GM18873 (cell line): ENCODE measurements around the gene MRAS.

Experiments
- ATAC-seq: cut with Tn5 transposase; IDR thresholded peaks from one replicate; pipeline ENCODE4 v1.9.1; 2021; ENCODE audit warnings: mild to moderate bottlenecking, moderate library complexity, moderate number of reproducible peaks; ENCODE audit not compliant: unreplicated experiment, low FRiP score

Gene MRAS

DNA sequence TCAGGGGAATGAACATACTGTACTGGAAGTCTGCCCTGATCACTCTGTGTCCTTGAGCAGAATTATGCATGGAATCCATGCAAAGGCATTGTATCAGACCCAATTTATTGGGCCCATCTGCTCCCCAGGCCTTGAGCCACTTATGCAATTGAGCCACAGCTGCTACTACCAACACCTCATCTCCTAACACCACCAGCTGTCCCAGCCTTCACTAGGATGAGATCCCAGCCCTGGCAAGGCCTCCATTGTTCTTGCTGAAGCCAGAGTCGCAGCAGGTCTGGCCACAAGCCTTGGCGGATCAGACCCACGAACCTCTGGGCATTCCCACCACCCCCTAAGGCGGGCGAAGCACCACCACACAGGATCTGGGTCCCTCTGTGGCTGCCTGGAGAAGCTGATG lies 9.6 kb upstream of the MRAS start:
- ATAC-seq = no peak

DNA sequence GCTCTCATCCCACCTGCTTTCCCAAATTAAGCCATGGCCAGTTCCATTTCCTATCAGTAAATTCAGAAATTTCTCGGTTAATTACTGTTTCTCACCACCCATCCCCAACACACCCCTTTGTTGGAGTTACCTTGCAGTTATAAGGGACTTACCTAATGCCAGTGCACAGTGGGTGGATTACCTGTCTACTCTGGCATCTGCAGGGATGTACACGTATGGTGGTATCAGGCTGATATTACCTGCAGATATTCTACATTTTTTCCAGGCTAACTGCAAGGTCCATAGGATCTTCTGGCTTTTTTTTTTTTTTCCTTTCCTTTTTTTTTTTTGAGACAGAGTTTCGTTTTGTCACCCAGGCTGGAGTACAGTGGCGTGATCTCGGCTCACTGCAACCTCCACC lies 7.9 kb upstream of the MRAS start:
- no peak for ATAC-seq

DNA sequence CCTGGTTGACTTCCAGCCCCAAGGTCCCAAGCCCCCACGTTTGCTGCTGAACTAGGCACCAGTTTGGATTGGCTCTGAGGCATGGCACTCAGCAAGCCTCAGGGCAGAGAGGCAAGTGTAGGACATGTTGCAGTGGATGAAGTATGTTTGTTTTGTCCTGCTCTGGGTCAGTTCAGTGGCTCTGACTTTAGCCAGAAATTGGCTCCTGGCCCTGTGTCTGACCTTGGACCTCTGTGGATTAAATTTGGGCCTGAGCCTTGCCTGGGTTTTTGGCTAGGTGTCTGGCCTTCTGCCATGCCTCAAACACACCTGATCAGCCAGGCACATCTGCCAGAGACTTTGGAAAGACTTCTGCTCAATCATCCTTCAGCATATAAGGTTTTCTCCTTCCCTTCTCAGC lies 3.6 kb upstream of the MRAS start:
- ATAC-seq = no peak

DNA sequence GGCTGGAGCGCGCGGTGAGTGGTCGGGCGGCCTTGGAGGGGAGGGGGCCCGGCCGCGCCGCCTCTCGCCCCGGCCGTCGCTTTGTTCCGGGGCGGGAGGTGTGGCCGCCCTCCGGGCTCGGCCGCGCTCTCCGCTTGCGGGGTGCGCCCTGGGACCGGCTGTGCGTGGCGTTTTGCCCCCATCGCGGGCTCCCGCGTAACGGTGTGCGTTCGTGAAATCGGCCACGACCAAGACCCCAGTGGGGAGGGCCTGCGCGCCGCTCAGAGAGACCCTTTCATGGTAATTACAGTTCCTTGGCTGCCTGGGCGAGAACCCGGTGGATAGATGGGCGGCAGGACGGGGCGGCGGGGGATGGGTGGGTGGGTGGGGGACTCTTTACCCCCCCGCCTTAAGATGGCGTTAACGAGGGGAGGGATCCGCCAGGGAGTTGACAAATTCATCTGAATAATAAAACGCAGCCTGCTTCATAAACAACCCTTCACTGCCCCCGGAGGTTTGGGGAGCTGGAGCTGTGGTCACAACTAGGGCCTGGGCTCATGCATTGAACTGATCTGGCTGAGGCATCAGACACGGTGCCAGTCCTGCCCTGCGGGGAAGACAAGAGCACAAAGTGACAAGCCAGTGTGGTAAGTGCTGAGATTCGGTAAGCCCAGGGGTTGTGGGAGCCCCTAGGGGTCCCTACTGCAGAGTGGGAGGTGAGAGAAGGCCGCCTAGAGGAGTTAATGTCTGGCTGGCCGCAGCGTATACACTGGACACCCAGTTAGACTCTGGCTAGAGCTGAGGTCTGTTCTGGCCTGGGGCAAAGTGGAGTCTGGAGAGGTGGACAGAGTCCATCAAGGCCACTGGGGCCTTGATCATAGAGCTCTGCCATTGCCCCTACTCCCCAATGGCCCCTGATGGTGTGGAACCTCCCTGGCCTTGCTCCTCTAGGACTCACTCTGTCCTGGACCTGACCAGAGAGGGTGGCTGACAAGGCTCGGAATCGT lies 668 bp downstream of the MRAS start:
- ATAC-seq = no peak

DNA sequence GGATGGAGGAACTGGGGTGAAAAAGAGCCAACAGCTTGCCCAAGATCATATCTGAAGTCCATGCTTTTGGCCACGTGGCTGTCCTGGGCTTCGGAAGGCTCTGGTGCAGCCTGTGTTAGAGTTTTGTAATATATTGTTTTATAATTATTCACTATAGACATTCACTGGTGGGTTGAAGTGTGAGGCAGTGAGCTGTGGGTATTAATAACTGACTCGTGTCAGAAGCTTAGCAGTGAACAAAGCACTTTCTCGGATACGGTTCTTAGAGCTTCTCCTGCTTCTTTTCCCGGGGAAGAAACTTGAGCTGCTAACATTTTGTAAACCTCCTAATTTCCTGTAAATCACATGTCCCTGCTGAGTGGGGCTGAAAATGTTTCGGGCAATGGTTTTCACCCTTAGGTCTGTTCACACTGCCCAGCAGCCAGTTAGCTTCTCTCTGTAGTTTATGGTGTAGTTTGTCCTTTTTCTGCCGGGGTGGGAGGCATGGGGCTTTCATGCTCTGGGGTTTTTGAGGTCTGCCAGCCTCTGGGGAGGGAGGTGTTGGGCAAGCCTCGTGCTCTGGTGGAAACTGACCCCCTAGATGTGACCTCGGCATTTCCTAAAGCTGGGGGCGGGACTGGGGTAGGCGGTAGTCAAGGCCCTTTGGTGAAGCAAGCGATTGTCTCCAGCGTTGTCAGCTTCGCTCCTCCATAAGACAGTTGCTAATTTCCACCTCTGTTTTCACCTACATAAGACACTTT lies 1.7 kb downstream of the MRAS start:
- no peak for ATAC-seq

DNA sequence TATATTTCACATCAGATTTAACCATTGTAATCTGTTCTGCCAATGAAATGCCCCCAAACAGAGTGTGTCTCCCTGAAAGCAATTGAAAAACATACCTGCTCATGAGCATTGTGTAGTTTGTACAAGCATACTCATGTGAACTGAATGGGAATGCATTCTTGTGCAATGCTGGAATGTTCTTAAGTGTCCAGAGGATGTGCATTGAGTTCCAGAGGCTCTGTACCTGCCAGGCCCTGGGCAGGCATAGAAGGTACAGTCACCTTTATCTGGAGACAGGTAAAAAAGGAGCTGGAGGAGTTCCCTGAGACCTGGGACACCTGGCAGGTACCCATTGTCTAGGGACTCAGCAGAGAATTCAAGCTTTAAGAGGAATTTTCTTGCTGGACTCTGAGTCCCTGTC lies 2.8 kb downstream of the MRAS start:
- no peak for ATAC-seq

DNA sequence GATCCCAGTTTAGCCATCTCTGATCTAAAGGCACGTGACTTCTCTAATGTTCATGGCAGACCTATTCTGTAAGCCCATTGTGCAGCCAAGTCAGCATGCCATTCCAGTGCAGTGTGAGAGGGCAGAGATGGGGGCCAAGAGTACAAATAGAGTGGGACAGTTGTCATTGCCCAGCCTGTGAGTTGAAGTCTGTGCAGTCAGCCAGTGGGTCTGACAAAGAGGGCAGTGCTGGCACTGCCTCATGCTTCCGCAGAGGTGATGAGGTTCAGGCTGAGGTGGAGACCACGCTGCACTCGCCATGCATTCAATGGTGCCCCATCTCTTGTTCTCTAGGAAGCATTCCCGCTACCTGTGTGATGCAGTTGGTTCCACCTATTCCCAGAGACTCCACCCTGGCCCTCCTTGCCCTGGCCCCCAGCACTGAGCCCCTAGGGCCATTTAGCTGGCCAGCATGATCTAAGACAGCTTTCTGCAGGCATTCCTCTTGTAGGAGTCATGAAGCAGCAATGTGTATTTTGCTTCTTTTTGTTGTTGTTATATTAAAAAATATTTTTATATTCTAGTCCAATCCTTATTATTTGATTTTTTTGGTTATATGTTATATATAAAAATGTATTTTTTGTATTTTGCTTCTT lies 3.7 kb downstream of the MRAS start:
- ATAC-seq = no peak

DNA sequence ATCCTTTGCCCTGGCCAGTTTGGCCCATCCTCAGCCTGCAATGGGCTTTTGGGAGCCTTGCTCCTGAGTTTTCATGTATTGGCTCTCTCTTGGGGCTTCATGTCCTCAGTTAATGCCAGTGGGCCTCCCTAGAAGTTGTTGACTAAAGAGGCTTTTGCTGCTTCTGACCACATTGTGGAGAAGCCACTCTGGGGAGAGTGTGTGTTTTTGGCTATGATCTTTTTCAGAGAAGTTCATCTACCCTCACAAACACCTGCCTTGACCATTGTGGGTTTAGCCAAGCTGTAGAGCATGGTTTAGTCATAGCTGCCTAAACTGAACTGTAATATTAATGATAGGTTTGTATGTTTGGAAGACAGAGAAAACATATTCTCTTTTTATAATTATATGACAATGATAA lies 6.0 kb downstream of the MRAS start:
- ATAC-seq = no peak

DNA sequence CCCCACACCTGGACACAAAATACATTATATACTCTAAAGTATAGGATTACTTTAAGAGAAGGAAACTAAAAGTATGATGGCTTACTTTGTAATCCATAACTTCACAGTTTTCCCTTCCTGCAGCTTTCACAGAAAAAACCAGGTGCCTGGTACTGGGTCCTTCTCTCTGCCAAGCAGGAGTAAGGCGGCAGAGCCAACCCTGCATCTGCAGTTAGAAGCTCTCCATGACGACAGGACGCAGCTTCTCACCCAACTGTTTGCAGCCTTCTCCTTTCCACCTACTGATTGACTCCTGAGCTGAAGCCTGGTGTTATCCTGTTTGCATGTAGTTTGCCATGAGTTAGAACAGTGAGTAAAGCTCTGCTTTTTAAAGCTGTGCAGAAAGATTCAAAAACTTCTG lies 6.7 kb downstream of the MRAS start:
- no peak for ATAC-seq

DNA sequence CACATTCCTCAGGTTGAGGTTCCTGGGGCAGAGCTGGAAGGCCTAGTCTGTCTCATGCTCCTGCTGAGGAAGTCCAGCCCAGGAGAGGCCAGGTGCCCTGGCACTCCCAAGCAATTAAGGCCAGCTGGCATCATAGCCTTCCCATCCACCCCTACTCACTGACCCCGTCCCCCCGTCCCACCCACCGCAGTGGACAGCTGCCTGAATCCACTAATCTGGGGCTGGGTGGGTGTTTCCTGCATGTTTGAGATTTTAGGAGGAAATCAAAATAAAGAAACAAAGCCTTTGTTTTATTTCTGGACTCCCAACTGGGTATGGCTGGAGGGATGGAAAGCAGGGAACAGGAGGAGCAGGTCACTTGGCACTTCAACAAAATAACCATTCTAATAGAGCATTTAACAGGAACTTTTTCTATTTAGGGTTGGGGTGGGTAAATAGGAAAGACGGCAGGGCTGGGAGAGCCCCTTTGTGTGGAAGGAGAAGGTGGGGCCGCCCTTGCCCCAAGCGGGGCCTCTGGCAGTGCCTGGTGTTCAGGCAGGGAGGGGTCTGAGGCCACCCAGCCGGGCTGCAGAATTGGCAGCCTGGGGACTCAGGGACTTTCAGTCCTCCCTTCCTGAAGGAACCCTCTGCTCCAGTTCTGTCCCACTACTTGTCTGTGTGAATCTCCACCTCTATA lies 8.5 kb downstream of the MRAS start:
- ATAC-seq = no peak

DNA sequence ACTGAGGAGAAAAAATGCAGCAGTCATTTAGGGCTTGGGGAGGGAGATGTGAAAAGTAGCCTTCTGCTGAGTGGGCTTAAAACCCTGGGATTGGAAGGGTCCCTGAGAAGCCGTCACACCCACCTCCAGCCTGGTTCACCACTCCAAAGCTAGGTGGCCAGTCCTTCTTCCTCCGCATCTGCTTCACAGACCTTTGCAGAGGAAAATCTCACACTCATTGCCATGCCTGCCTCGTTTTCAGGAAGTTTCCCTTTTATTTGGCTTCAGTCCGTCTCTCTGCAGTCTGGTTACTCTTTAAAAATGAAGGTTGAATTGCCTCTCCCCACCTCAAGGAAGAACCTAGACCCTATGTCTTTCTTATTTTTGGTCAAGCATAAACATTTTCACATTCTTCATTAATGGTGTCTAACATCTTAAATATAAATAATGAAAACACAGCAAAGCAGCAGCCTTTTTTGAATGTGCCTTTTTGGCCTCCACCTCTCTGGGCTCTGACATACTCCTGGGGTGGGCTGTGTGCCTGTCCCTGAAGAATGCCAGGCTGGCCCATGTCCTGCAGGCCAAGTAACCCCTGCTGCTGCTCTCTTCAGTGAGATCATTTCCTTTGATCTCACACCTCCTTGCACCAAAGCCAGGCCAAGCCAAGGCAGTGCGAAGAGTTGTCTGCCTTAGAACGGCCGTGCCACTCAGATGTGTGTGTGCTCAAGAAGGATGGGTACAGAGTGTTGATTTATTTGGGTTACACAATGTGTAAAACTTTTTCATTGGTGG lies 11.0 kb downstream of the MRAS start:
- no peak for ATAC-seq

DNA sequence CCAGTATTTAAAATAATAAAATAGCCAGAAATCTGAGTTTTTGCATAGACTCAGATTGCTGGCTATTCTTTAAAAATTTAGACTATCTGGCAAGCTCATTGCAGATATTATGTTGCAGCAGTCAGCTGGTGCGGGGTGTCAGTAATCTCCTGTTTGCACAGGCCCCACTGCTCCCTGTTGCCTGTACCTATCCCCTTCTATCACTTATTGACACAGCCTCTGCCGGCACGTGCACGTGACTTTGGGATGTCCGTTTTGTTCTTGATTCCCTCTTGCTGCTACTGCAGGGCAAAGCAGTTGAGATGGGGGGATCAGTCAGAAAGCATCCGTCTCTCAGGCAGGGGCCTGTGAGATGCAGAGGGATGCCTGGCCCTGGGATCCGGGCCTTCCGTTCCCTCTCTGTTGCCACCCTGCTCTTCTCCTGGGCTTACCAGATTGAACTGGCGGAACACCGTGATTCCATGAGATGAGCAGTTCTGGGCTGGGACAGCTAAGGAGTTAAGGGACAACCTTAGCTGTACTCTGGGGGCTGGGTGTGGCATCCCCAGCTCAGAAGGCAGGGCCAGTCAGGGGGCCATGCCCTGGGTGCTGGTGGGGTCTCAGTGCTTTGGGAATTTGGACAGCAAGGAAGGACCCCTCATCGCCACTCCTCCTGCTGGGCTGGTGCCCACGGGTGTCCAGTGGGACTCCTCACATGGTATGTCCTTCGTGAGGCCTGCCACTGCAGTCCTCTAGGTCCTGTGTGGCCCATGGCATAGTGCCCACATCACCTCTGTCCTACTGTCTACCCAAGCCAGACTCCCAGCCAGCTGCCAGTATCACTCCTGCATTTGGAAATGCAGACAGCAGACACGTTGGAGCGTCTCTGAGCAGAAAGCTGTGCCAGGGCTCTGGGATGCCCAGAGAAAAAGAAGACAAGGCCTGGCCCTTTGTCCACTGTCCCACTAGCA lies 11.8 kb downstream of the MRAS start:
- no peak for ATAC-seq

DNA sequence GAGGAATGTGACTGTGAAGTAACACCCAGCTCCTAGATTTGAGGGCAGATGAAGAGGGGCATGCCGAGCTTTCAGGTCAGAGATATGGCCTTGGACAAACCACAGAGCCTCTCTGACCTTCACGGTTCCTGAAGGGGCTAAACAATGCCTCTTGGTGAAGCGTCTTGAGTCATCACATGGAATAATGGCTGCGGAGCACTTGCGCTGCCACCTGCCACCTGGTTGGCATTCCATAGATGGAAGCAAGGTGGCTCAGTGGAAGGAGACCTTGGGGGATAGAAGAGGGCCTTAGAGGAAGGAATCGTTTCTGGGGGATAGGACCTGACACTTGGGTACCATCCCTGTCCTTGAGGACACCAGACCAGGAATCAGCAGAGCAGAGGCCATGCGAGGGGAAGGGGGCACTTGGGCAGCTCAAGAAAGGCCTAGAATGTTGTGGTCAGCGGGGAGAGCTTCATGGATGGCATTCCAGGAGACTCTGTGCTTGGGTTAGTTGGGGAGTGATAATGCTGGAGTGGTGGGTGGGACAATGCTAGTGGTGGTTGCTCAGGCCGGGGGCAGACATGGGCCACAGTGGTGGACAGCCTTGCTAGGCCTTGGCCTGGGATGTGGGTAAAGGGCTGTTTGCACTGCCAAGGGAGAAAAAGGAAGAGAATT lies 12.6 kb downstream of the MRAS start:
- no peak for ATAC-seq

DNA sequence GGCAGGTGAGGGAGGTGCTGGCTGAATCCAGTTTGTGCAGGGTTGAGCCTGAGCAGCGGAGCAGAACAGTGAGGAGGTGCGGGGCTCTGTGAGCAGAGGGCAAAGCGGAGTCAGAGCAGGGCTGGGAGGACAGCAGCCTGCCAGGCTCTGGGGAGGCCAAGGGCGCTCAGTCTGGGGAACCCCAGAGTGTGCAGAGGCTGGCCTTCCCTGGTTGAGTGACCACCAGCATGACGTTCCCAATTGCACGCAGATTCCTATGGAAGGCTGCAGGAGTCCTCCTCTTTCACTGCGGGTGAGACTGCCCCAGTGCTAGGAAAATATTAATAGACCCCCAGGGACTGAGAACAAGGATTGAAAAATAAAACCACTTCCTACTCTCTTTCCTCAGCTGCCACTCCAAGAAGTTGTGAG lies 13.2 kb downstream of the MRAS start:
- no peak for ATAC-seq

DNA sequence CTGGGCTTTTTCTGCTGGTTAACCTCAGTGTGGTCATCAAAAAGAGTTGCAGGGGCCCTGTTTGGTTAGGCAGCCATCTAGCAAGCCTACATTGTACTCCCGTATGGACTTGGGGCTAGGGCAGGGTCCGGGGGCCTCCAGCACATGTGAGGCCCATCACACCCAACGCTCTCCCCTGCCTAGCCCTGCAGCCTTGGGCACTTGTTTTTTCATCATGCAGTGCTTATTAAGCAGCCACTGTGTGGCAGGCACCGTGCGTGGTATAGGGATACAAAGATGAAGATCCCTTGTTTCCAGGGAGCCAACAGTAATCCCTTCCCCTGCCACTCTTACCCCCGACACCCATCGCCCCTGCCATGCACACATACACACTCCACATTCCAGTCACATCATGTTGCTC lies 14.2 kb downstream of the MRAS start:
- no peak for ATAC-seq

DNA sequence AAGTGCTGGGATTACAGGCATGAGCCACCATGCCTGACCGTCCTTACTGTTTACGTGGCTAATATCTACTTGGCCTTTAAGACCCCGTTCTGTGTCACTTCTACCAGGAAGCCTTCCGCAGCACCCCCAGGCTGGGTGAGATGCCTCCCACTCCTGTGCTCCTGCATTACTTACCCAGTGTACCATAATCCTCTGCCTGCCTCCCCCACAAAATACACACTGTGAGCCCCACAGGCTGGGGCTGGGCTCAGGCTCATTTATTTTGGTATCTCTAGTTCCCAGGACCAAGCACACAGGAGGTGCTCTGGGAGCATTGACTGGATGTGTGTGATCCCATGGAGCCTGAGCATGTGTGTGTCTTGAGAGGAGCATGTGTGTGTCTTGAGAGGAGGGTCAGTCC lies 14.9 kb downstream of the MRAS start:
- ATAC-seq = no peak

DNA sequence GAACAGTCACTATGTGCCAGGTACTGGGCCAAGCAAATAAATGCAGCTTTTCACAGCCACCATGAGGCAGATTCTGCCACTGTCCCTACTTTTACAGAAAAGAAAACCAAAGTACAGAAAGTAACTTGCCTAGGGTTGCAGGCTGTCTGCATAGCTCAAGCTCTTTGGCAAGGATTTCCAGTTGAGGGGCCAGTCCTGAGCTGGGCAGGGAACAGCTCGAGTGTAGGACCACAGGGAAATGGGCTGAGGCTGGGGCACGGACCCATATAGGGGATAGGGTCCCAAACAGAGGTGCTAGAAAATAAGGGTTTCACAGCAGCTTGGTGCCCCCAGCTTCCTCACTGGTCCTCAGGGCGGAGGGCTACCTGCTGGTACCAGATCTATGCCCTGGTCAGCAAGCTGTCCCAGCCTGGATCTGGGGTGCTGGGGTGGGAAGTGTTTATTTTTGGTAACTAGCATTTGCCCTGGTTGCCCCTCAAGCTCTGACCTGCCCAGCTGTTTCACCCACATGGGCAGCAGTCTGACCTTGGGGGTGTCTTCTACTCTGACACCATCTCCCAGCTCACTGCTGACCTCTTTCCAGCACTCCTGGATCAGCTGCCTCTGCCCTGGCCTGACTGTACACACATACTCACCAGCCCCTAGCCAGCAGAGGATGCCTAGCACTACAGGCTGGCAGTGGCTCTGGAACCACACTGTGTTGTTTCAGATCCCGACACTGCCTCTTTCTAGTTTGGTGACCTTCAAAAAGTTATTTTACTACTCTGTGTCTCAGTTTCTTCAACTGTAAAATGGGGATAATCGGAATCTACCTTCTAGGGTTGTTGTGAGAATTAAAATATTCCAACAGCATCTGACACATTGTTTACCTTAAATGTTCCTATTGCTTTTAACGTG lies 16.2 kb downstream of the MRAS start:
- ATAC-seq = no peak

DNA sequence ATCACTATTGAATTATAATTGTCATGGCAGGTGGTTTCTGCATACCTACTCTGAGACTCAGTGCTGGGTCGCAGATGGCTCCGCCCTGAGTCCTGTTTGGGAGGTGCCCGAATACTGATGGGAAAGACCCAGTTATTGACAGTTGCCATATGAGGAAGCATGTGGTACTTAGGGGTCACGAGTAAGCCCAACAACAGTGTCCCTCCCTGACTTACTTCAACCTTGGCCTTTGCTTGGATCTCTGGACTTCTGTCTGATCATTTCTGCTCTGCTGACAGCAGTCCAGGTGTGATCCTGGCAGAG lies 16.8 kb downstream of the MRAS start:
- no peak for ATAC-seq
